Stimulated activated CD8-positive, alpha-beta memory T cell treated with anti-CD3 and anti-CD28 coated beads, Interleukin-4, amount 100 ng/mL, for 4 hours (primary cell): ENCODE data around the gene PIP5K1C.
A peak's percentile ranks its signal among the peaks of the same experiment; 100 is the strongest.
"Not testable (repeated sequence)": the region's sequence is repeated elsewhere in the genome, so short reads cannot be mapped to it uniquely, and the experiment has no call there.

Source experiments
- DNase-seq, 2 donors: peaks; one replicate each; pipeline ENCODE4 v3.0.0-alpha.2; 2020; ENCODE audit warnings: low read depth in 2 of 2, low spot score in 1 of 2

PIP5K1C gene

DNA sequence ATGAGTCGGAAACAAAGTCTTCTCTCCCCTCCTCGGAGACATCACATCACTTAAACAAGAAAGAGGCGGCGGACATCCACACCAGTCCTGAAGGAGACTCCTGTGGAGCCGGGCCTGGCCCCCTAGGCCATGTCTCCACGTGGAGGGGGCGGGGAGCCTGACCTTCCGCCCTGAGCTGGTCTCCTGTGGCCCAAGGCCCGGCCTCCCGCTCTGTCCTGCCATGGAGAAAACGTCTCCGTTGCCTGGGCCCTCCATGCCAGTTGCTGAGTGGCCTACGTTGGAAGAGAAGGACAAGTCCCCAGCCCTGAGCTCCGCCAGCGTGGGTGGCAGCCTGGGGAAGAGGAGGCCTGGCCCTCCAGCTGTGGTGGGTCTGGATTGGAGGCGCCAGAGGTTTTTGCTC, 68.2 kb downstream of the PIP5K1C start:
- no peak for DNase-seq

DNA sequence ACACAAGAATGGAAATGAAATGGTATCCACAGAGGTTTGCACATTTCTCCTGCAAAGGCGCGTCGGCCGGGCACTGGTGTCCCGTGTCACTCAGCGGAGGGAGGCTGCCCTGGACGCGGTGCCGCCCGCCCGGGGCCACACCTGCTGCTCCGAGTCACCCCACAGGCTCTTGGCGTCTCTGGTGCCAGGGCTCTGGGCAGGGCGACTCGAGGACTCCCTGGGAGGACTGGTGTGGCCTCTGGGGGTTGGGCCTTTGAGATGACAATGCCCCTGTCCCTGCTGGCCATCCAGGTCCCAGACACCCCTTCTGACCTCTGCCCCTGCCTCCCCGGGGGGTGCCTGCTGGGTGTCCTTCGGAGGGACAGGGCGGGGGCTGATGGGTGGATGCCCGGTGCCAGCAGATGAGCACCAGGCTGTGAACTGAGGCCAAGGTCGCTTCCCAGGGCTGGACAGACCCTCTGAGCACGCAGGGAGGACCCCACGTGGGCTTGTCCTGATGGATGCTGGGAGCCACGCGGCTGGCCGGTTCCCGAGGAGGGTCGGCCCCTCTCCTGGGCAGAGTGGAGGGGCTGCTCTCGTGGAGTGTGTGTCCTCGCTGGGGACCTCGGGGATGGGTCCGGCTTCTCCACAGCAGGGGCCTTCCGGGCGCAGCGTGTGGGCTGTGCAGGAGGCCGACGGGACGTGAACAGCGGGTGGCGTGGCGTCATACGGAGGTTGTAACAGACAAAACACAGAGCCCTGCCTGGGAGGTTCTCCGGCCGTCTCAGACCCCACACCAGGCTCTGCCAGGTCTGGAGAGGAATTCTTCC, 69.0 kb downstream of the PIP5K1C start:
- DNase-seq = no peak

DNA sequence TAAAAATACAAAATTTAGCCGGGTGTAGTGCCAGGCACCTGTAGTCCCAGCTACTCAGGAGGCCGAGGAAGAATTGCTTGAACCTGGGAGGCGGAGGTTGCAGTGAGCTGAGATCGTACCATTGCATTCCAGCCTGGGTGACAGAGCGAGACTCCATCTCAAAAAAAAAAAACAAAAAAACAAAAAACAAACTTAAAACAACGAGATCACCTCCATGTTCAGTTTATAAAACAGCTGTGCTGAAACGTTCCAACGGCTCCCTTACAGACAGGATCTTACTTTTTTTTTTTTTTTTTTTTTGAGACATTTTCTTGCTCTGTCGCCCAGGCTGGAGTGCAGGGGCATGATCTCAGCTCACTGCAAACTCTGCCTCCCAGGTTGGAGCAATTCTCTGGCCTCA, 71.5 kb downstream of the PIP5K1C start:
- DNase-seq = not testable (repeated sequence)

DNA sequence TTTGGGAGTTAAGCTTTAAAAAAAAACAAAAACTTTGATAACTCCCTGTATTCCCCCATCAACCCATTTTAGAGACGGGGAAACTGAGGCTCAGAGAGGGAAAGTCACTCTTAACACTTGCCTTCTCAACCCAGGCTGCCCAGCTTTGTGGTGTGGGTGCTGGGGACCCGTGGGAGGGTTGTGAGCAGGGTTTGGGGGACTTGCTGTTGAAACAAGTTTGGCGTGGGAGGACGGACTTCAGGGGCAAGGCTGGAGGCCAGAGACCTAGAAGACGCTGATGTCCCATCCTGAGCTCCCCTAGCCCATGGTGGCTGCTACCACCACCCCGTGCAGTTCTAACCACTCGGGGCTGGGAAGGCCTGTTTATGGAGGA, 72.9 kb downstream of the PIP5K1C start:
- no peak for DNase-seq

DNA sequence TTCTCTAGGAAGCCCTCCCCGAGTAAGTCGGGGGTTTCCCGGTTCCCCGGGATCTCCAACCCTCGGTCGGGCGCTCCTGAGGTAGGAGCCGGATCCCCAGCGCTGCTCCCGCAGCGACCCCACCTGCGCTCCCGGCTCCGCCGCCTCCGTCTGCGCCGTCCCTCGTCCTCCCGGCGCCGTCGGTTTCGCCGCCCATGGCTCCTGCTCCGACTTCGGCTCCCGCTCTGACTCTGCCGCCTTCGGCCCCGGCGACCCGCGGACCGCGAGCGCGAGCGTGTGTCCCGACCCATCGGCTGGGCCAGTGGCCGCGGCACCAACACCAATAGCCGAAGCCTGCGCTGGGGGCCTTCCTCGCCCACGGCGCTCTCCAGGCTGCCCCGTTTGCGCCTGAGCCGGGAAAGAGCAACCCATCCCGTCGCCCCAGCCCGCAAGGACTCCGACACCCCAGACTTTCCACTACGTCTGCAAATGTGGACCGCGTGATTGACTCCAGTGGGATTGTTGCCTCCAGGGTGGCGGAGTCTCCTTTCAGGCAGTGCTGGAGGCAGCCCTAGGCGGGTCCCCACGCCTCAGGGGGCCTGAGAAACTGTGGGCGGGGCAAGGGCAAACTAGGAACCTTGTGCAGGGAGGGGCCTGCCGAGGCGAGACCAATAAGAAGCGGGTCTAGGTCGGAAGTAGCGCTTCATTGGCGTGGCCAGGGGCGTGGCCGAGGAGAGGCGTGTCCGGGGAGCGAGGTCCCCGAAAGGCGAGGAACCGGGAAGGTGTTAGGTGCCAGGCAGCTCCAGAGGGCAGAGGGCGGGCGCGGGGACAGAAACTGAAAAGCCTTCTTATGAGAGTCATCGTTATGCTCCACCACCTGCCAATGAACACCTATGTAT, 73.6 kb downstream of the PIP5K1C start, which contains the start of gene CACTIN:
Gene CACTIN (minus strand): TSS at position 318 of the 878 bp plus-strand sequence. CDS start 28 bp downstream, at position 290.
- DNase-seq = peak; percentile 97 to 98

DNA sequence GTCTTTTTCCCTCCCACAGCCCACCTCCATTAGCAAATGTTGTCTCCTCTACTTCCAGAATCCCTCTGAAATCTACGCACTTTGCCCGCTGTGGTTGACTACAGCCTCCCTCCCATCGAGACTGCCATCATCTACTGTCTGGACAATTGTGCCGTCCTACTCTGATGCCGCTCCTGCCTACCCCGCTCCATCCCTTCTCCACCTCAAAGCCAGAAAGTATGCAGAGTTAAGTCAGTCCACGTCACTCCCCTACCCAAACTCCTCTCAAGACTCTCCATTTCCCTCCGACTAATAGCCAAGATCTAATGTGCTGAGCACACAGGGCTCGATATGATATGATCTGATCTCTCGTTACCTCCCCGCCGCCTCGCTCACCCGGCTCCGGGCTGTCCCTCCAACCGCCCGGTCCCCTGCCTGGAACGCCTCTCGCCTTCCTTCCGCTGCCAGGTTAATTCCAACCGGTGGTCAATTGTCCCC, 74.2 kb downstream of the PIP5K1C start:
- DNase-seq = no peak

DNA sequence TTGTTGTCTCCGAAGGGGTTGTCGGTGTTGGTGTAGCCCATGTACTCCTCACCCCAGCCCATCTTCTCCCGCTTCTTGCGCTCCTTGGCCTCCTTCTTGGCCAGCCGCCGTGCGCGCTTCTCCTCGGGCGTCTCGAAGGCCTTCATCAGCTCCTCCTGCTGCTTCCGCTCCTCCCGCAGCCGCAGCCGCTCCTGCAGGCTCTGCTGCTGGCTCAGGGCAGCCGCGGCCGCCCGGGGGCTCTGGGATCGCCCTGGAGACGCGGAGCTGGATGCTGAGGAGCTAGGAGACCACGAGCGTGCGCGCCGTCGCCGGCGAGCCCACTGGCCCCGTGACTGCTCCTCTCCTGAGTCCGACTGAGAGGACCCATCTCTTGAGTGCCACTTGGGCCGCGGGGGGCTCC, 76.6 kb downstream of the PIP5K1C start:
- DNase-seq = no peak

DNA sequence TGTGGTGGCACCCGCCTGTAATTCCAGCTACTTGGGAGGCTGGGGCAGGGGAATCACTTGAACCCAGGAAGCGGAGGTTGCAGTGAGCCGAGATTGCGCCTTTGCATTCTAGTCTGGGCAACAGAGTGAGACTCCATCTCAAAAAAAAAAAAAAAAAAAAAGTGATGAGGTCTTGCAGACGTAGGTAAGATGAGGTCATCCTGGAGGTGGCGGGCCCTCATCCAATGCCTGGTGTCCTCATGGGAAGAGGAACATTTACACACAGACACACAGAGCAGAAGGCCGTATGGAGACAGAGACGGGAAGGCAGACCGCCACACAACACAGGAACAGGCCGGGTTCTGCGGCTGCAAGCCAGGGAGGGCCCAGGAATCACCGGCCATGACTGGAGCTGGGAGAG, 78.0 kb downstream of the PIP5K1C start:
- DNase-seq = no peak

DNA sequence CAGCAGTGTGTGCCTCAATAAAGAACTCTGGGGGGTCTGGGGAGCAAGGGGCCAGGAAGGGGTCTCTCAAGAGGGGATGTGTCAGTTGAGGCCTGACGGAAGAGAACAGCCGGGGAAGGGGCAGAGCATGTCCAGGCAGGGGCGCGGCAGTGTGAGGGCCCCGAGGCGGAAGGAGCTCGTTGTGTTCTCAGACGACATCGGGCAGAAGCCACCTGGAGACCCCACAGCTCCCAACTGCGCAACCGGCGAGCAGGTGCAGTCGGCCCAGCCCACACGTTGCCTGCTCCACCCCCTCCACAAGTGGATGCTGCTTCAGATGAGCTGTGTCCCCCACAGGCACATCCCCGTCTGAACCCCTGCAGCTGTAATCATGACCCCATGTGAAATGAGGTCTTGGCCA, 78.6 kb downstream of the PIP5K1C start:
- no peak for DNase-seq

DNA sequence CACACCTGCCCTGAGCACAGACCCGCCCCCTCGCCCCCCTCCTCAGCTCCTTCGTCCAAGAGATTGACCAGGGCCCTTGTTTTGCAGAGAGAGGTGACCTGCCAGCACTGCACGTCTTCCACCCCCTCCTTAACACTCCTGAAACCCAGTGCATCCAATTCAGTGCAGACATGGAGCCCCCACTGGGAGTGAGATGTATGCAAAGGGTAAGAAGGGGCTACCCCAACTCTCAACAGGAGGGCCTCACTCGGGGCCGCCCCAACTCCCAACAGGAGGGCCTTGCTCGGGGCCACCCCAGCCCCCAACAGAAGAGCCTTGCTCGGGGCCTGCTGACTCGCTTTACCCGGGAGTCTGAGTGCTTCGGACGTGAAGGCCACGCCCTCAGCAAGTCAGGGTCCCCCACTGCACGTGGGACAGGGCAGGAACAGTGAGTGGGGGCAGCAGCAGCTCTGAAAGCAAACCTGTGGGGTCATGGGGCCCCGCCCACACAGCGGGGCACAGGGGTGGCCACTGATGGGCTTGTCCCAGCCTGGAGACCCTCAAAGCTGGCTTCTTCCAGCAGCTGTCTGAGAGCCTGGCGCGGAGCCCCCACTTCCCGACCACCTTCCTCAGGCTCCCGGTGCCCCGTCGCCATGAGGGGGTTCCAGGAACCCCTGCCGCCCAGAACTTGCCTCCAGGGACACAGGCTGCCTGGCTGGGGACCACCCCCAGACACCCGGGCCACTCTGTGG, 79.3 kb downstream of the PIP5K1C start:
- no peak for DNase-seq

DNA sequence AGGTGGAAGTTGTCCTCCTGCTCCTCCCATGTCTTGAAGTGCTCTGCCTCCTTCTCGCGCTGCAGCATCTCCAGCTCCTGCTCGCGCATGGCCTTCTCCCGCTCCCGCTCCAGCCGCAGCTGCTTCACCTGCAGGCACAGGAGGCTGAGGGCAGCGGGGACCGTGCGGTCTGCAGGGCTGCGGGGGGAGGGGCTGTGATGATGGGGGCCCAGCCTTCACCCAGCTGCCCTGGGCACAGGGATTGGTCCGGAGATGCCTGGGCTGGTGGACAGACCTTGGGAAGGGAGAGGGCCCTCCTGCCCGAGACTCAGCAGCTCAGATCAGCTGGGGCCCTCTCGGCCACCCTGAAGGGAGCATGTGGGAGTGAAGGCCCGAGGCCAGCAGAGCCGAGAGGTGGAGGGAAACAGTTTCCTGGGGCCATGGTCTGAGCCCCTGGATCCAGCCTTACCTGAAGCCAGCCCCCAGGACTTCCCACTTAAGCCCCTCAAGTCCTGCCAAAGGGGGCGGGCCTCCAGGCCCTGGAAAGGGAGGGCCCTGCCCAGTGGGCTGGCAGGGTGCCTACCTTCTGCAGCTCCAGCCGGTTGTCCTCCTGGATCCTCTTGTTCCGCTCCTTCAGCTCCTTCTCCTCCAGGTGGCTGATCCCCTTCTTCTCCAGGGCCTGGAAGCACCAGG, 80.0 kb downstream of the PIP5K1C start:
- DNase-seq = no peak

DNA sequence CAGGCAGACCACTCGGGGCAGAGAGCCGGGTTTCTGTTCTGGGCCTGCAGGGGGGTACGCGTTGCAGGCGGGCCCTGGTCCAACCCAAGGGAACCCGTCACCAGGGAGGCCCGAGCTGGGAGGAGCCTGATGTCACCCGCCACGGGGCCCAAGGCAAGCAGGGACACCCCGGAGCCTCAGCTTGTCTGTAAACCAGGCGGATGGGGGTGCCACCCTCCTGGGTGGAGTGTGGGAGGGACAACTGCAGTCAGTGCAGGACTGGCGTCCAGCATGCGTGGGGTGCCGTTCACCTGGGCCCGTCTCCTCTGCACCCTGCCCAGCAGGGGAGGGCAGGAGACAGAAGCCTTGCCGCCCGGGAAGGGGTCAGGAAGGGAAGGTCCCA, 80.6 kb downstream of the PIP5K1C start:
- DNase-seq = no peak

DNA sequence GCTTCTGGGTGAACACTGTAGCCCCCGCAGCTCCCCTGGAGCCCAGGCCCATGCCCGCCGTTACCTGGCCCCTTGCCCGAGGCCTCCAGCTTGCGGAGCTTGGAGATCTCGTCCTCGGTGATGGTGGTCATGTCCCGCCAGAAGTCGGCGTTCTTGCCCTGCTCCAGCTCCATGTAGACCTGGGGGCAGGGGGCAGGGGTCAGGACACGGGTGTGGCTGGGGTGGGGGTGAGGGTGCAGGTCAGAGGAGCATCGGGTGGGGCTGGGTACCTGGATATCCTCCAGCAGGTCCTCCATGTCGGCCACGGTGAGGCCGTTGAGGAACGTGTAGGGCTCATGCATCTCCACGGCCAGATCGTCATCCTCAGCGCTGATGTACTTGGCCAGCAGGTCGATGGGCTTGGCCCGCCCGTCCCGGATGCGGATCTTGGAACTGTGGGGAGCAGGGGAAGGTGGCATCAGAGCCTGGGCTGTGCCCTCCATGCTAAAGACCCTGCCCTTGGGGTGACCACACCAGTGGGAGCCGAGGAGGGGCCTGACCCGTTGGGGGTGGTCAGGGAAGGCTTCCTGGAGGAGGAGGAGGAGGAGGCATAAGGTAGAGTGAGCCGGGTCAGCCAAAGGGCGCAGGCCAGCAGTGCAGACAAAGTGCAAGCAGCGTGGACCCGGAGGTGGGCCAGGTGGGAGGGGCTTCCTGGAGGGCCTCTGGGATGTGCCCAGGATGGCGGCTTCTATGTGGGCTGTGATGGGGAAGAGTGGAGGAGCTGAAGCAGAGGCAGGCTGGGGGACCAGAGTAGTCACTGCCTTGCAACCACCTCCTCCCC, 81.2 kb downstream of the PIP5K1C start:
- no peak for DNase-seq

DNA sequence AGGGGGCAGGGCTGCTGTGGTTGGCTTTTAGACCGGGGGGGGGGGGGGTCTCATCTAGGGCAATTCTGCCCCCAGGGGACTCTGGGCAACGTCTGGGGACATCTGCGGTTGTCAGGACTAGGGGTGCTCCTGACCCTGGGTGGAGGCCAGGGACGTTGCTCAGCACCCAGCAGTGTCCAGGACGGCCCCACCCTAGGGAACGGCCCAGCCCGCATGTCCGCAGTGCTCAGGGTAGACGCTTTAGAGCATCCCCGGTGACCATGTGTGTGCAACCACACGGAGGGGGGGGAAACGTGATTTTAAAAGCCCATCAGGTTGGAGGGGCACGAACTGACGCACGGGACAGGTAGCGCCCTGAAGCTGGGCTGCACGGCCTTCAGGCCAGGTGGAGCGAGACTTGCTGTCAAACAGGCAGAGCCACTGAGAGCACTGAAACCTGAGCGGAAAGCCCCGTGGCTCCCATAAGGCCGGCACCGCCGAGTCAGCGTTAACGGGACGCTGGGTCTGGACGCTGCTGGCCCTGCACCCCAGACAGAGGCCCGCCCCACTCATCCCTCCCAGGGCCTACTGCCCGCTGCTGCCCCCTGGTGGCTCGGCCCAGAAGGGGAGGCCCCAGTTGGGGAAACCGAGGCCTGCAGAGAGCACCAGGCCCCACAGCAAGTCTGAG, 82.0 kb downstream of the PIP5K1C start:
- DNase-seq = no peak

DNA sequence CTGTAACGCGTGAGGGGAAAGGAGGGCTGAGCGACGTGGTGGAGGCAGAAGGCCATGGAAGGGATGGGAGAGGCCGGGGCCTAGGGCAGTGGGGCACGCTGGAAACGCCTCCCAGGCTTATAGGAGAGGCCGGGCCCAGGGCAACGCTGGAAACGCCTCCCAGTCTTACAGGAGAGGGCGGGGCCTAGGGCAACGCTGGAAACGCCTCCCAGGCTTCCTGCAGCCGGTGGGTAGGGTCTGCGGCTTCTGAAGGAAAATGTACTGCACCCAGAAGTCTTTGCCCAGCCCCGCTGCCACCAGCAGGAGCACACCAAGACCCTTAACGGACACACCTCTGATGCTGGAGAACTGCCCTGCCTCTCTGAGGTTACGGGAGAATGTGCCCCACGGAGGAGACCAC, 82.8 kb downstream of the PIP5K1C start:
- no peak for DNase-seq

DNA sequence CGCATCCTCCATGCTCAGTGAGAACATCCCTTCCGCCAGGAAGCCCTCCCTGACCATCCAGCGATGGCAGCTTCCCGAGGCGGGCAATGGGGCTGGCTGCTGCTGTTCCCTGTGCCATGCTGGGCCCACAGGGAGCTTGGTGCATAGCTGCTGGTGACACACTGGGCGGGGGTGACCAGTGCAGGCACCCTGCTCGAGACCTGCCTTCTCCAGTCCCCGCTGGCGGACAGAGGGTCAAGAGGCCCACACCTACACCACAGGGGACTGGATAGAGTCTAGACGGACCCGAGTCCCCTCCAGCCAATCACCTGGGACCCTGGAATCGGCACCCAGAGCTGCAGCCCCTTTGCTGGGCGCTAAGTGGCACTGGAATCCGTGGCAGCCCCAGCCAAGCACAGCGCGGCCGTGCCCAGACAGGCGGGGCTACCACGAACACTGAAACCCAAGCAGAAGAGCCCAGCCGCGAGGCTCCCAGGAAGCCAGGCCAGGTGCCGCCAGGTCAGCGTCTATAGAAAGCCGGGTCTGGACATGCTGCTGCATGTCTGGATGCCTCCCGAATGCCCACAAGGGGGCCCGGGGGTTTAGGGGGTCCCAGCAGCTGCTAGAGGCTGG, 84.6 kb downstream of the PIP5K1C start:
- no peak for DNase-seq

DNA sequence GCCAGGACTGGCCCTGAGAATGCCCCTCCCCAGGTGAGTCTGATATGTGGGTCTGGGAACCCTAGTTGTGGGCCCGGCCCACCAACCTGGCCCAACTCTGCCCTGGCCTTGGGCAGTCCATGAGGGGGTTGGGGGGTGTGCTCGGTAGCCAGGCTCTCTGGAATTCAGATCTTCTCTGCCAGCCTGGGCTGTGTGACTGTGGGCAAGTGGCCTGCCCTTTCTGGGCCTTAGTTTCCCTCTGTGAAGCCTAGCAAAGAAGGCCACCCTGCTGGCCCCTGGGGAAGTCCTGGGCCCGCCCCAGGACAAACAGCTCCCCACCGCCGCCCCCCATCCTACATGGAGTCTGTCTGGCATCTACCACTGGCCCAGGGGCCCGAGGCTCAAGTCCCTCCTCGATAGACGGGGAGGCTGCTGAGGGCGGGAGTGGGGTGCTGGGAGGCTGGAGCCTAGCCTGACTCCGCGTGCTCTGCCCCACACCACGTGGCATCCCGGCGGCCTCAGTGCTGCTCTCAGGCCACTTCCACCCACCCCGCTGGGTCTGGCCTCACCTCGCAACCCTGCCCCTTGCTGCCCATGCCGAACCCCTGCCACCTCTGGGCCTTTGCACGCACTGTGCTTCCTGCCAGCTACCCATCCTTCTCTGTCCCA, 85.3 kb downstream of the PIP5K1C start:
- no peak for DNase-seq

DNA sequence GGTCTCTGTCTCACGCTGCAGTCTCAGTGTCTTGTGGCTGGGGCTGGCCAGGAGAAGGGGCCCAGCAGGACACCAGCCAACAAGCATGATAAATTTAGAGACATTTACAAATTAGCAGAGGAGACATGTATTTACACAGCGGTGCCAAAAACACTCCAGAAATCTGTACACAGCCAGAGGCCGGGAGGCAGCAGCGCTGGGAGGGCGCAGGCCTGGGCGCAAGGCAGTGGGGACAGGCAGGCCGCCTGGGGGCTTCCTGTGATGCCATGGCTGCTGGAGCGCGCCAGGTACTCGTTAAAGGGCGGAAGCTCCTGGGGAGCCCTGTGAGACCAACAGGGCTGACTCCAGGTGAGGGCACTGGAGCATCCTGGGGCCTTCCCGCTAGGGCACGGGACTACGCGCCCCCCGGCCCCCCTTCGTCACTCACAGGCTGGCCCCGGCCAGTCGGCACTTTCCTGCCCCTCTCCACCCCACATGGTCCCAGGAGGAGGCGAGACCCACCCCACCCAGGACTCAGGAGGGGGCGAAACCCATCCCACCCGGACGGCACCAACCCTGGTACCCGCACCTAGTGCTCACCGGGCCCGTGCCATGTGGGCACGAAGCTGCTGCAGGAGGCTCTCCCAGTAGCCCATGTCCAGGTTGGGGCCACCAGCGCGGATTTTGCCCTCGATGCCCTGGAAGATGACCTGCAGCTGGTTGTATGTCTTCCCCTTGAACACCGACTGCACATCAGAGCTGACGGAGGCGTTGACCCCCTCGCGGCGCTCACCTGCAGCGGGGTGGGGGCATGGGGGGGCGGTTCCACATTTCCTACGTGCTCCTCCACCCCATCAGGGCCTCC, 86.2 kb downstream of the PIP5K1C start:
- DNase-seq = no peak
